ENCODE data around the gene KLC4.
"Not testable (repeated sequence)": the region's sequence is repeated elsewhere in the genome, so short reads cannot be mapped to it uniquely, and the experiment has no call there.

The KLC4 gene

DNA sequence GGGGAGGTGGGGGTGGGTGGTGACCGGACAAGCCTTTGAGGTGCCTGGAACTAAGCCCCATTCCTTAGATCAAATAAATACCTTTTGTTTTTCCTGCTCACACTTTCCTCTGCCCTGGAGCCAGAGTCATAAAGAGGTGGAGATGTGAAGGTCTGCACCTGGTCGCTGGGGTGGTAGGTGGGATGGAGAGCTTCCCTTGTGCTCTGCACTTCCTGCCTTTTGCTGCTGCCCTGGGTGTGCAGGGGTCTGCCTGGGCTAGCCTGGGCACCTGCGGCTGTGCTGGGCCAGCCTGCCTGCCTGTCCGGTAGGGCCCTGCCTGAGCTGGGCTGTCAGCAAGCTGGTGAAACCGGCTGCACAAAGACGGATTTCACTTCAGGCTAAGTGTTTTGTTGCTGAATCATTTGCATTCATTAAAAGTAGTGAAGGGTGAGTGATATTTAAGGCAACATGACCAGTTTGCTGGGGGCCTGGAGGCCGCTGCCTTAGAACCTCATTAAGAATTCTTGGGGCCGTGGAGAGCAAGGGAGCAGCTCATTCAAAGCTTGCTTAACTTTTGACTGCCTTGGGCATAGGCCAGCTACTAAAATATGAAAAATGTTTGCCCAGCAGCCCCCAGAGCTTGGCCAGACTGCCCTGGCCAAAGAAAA, 37.1 kb downstream of the KLC4 start:
- DNase-seq: no peak

DNA sequence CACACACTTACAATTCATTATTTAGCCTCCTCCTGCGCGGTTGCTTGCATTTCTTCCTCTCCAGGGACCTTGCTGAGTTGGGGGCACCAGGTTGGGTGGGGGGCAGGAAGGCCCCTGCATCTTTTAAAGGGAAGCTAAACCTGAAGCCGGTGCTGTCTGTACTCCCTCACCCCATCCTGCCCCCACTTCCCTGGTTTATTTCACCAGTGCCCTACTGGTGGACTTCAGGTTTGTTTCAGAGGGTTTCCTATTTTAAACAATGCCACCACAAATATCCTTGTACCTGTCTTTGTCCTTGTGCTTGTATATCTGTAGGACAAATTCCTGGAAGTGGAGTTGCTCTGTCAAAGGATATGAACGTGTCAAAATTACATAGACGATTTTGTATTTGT, 37.7 kb downstream of the KLC4 start:
- DNase-seq: no peak

DNA sequence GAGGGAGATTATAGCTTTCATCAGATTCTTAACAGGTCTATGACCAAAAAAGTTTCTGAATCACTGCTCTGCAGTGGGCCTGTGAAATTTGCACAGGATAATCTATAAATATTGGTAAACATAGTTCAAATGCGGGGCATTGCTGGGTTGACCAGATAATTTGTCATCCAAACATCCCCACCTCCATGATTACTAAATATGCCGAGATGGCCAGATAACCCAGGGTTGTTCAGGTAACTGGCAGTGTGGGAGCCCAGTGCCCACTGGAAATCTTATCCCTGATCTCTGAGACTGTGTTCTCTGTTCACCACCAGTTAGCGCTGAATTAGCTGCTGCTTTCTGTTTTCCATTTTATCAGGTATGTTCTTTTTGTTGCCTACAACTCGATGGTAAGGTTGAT, 38.1 kb downstream of the KLC4 start:
- DNase-seq: no peak

DNA sequence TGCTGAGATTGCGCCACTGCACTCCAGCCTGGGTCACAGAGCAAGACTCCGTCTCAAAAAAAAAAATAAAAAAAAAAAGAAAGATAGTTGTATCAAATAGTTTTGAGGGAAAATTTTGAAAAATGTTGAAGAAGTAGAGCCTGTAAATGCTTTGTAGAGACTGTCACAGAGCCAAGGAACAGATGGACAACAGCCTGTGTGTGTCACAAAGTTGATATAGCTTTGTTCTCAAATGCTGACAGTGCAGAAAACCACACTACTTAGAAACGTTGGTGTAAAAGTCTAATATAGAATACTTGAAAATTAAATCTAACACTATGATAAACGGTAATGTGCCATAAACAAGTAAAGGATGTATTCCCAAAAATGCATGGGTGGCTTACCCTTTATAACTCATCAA, 42.1 kb downstream of the KLC4 start:
- DNase-seq: no peak

DNA sequence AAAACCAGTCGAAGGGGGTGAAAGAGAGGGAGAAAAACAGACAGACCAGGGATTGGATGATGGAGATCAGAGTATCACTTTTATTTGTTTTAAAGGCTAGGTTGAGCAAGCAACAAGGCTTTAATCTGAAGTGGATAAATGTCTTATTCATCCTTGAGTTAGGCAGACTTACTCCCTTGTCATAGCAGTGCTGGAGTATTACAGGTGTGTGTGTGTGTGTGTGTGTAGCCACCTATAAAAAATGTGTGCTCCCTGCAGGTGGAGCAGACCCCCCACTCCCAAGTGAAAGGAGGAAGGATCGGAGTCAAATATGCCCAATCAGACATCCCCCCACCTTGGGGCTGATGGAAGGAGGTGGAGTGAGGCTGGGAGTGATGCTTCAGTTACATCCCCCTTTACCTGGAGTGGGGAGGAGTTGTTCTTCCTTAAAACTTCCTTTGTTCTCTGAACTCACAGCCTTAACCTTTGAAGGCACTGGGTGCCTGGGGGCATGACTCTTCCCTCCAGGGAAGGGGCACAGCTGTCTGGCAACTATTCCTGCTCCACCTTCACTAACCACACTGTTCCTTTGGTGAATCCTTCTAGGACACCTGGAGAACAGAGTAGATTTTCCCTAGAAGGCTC, 43.9 kb downstream of the KLC4 start:
- DNase-seq: no peak

DNA sequence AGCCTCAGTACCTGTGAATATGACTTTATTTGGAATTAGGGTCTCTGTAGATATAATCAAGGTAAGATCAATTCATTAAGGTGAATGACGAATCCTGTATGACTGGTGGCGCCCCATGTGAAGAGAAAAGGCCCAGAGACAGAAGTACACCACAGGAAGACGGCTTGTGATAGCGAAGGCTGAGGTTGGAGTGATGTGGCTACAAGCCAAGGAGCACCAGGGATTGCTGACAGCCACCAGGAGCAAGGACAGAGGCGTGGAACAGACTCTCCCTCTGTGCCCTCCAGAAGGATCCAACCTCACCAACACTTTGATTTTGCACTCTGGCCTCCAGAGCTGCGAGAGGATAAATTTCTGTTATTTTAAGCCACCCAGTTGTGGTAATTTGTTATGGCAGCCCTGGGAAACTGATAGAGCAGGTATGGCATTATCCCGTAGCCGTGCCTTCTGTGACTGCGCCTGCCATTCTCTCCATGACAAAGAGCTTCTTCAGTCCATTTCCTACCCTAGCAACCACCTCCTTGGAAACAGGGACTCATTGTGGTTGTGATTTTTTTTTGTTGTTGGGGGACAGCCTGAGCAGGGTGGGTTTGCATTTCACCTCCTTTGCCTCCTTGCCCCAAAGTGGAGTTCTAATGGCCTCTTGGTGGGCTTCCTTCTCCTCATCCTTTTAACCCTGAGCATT, 46.2 kb downstream of the KLC4 start:
- no peak for DNase-seq

DNA sequence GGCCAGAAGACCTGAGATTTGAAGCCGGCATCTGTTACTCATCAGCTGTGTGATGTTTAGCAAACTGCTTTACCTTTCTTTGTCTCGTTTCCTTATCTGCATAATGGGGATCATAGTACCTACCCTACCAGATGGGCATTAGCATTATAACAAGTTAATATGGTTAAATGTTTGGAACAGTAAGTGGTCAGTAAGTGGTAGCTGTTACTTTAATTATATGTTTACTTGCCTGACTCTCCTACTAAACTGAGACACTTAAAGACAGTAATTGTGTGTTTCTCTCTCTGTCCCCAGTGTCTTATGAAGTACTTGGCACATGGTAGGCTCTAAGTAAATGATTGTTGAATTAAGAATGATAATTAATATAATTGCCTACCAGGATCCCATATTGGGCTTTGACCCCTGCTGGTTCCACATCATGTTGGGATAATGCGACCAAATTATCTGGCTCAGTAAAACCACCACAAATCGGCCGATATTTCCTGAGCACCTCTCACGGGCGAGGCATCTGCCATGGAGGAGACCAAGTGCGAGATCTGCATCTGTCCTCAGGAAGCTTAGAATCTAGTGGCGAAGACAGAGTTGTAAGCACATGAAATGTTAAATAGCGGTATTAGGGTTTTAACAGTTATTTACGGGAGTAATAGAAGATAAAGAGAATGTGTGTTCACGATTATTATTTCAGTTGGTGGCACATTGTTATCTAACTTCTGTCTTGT, 48.1 kb downstream of the KLC4 start:
- DNase-seq: no peak

DNA sequence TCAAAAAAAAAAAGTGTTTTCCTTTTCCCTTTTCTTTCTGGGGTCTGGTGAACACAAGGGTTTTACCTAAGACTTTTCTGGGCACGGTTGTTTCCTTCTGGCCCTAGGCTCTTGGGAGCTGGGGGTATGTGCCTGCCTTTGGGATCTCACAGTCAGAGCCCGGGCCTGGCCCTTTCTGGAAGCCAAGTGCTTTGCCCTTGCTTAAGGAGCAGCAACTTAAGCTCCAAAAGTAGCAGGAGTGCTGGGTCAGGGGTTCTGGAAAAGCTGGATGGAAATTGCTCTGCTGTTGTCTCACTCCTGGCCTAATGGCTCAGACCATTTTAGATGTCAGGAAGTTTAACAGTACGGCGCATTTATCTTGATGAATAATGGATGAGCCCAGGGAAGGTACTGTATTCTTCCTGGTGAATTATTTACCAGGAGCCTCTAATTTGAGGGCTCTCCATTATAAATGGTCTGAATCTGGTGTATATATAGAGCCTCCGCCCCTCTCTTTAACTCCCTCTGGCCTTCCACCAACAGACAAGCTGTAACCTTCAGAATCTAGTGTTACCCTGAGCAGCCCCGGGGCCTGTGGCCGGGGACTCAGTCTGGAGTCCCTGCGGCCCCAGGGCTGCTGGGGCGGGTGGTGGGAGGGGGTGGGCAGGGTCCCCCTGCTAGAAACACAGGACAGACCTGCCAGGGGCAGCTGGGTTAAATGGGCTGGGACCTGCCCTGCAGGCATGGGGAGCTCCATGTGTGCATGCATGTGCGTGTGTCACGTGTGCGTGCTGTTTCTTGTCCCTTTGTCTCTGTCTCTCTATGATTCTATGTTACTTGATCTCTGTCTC, 54.2 kb downstream of the KLC4 start:
- no peak for DNase-seq

DNA sequence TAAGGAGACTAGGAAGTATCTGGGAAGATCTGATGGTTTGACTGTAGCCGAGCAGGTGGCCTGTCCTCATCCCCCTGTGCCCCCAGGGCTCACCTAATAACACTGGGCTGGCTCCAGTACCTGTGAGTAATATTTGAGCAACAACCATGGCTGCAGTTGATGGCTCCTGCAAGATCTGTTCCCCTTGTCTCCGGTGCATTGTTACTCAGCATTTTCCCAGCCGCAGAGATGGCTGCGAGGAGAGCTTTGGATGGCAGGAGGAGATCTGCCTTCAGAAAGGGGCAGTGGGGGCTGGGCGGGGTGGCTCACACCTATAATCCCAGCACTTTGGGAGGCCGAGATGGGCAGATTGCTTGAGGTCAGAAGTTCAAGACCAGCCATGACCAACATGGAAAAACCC, 55.9 kb downstream of the KLC4 start:
- DNase-seq: no peak

DNA sequence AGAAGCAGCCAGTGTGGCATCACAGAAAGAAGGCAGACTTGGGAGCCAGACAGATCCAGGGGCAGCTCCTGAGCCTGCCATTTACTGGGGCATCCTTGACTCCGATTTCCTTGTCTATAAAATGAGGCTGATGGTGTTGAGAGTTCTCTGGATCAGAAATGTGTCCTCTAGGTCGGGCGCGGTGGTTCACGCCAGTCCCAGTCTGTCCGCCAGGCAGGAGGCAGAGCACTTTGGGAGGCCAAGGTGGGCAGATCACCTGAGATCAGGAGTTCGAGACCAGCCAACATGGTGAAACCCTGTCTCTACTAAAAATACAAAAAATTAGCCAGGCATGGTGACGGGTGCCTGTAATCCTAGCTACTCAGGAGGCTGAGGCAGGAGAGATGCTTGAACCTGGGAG, 58.0 kb downstream of the KLC4 start:
- DNase-seq: not testable (repeated sequence)

DNA sequence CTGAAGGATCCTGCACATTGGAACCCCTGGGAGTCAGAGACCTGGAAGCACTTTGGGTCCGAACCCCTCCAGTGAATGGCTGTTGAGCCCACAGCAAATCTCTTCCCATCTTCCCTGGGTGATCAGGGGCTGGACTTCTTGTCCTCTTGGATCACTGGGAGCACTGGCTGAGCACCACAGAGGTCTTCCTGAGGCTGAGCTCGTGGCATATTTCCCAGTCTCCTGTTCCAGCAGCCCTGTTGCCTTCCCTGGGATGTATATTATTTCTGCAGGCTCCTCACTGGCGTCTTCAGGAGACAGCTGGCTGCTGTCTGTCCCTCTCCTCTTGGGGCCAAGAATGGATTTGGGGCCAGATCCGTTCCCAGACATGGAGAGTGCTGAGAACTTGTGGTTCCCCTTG, 60.1 kb downstream of the KLC4 start:
- no peak for DNase-seq

DNA sequence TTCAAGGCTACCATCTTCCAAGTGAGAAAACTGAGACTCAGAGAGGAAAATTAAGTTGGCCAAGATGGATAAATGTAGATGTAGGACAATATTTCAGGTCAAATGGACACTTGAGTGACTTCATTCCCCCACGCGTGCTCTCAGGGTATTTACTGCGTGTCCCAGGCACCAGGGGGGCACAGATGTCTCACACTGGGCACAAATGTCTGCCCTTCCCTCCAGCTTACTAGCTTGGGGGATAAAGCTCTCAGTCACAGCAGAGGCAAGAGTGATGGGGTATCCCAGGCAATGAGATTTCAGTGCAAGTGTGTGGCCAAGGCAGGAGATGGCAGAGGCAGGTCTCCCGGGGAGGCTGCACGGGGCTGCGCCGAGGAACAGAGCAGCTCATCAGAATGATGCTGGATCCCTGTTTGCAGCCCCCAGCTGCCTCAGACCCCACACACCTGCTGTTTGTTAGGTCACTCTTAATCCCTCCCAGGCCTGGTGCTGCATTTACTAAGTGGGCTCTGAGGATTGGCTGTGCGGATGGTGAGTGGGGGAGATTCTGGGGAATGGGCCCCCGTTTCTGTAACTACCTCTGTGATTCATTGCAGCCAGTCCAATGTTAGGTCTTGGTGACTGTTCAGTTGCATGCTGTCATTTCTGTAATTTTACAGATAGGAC, 60.8 kb downstream of the KLC4 start:
- DNase-seq: no peak

DNA sequence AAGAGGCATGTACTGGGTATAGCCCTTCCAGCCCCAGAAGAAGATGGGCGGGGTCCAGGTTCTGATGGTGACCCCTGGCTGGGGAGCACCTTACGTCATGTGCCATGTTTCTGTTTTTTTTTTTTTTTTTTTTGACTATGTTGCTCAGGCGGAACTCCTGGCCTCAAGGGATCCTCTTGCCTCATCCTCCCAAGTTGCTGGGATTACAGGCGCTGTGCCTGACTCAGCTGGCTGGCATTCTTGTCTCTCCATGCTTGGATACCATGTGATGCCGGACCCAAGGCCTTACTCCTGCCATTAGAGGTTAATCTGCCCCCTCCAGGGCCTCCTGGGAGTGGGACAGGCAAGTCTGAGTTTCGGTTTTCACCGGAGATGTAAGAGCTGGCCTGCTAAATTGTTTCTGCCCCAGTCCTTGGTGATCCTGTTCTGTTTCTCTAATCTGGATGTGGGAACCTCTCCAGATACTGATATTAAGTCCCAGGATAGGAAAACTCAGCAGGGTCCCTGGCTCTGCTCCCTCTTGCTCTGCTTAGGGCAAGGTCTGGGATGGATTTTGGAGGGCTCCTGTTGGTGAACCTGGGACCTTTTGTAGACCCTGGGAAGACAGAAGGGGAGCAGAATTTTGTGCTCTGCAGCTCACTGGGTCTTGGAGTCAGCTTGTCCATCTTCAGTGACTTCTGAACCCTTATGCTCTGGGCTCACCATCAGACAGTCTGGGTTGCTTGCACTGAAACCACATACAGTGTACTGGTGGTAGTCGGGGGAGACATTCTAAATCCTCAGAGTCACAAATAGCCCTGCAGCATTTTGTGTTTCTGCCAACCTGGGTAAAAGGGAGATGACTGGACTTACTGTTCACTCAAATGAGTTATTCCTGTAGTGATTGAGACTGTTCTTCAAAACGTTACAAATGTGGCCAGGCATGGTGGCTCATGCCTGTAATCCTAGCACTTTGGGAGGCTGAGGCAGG, 61.8 kb downstream of the KLC4 start:
- DNase-seq: no peak

DNA sequence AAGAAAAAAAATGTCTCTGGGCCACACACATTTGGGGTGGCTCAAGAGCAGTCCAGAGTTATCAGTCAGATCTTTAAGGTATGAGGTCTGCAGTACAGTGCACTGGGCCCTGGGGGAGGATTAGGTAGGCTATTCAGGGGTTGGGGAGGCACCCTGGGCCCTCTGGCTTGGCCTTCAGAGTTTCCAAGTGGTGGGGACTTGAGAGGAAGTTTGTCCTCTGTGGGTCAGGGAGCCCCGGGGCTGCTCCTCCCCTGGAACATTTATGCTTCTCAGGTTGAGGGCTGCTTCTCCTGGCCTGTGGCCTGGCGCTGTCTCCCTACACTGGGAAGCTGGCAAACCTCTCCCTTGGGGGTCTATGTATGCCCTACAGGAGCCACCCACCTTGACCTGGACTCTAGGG, 62.7 kb downstream of the KLC4 start:
- no peak for DNase-seq

DNA sequence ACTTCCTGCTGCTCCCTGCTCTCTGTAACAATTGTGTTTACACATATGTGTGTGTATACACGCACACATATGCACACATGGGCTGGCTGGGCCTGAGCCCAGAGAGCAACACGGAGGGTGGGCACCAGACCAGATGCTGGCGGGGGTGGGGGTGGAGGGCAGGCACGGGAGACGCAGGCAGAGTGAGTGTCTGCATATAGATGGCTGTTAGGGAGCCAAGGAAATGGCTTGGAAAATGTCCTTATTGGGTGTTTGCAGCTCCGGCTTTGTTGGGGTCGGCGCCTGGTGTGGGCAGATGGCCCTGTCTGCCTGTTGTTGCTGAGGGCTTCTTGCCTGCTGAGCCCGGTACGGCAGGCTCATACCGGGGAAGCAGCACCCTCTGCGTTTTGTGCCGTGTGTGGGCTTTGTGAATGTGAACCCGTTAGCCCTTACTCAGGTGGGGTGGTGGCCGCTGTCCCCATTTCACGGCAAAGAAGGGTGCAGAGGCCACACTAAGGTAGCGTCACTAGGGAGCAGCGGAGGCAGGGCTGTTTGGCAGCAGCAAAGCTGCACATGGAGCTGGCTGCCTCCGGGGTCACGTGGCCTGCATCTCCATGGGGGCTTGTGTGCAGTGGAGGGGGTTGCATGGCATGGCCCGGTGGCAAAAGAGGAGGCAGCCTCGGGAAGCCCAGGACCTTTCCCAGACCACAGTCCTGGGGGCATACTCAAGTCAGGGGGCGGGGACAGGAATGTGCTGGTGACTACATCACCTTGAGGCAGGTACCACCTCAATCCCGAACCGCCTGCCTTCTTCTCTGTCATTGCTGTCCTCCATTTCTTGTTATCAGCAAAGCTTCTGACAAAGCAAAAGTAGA, 64.3 kb downstream of the KLC4 start:
- peak in 1 of 2 experiments; percentile 44 for DNase-seq

DNA sequence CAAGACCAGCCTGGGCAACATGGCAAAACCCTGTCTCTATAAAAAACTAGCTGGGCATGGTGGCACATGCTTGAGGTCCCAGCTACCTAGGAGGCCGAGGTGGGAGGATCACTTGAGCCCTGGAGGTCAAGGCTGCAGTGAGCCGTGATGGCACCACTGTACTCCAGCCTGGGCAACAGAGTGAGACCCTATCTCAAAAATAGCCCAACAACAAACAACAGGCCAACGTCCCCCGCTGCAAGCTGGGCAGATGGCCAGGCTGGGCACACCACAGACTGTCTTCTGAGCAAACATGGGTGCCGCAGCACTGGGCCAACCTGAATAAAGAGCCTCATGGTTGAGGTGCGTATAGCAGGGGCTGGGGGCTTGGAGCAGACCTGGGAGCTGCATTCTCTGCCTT, 65.0 kb downstream of the KLC4 start:
- DNase-seq: no peak
